Astrocyte of the cerebellum (primary cell): ENCODE results near the gene PDSS2.
"Not testable (repeated sequence)": the region's sequence is repeated elsewhere in the genome, so short reads cannot be mapped to it uniquely, and the experiment has no call there.

Experiments
- DNase-seq: peaks from one replicate; pipeline ENCODE4 v3.0.0-alpha.2; 2011; ENCODE audit warnings: low read depth
- H3K4me3 ChIP-seq: 2 replicates; pipeline ENCODE4 v1.5.1; 2011; ENCODE audit warnings: mild to moderate bottlenecking, low read depth, low read length, moderate library complexity
- in situ Hi-C: cut with HindIII; loops from 2 replicates; pipeline ENCODE4 v1.10.0; 2017; ENCODE audit warnings: low sequenced_read_pairs
- TF ChIP-seq, protein P1 (sequence below): IDR thresholded peaks from 2 replicates; pipeline ENCODE4 v1.5.1; 2012; ENCODE audit warnings: low read length, low read depth, moderate library complexity, mild to moderate bottlenecking; ENCODE audit errors: missing control alignments

The PDSS2 gene

GRCh38 chr6:107437691-107438090 is 21.7 kb downstream of the PDSS2 start:
- in situ Hi-C loops: no loop called here
- no peak for DNase-seq
- TF ChIP-seq, protein P1, sequence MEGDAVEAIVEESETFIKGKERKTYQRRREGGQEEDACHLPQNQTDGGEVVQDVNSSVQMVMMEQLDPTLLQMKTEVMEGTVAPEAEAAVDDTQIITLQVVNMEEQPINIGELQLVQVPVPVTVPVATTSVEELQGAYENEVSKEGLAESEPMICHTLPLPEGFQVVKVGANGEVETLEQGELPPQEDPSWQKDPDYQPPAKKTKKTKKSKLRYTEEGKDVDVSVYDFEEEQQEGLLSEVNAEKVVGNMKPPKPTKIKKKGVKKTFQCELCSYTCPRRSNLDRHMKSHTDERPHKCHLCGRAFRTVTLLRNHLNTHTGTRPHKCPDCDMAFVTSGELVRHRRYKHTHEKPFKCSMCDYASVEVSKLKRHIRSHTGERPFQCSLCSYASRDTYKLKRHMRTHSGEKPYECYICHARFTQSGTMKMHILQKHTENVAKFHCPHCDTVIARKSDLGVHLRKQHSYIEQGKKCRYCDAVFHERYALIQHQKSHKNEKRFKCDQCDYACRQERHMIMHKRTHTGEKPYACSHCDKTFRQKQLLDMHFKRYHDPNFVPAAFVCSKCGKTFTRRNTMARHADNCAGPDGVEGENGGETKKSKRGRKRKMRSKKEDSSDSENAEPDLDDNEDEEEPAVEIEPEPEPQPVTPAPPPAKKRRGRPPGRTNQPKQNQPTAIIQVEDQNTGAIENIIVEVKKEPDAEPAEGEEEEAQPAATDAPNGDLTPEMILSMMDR: no peak
- H3K4me3 ChIP-seq: no peak overlapping the region

DNA sequence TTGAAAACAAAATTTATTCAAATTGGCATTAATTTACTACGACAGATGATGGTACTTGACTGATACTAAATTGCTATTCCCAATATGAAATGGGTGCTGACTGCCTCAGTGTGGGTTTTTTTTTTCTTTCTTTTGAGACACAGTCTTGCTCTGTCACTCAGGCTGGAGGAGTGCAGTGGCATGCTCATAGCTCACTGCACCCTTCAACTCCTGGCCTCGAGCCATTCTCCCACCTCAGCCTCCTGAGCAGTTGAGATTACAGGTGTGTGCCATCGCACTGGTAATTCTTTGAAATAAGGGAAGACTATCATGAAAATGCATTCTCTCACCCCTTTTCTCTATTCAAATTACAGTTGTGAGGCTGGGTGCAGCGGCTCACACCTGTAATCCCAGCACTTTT is 22.5 kb downstream of the PDSS2 start:
- TF ChIP-seq, protein P1: no peak
- H3K4me3 ChIP-seq: no peak overlapping the region
- in situ Hi-C loops: no loop called here
- DNase-seq: no peak

DNA sequence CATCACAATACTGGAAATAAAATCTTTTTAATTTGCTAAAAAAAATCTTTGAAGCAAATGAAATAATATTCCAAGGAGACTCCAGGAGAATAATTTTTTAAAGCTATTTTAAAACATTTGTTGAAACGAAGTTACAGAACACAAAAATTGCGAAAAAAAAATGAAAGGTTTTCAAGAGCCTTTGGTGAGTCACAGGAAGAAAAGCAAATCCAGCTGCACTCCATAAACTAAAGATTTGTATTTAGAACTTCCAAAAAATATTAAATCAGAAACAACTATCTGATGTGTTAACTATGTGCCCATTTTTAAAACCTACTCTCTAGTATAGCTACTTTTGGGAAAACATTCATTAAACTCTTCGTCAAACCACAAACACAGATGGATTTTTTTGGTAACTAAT is 23.6 kb downstream of the PDSS2 start:
- TF ChIP-seq, protein P1: no peak
- in situ Hi-C loops: no loop called here
- DNase-seq: no peak
- no peak overlapping the region for H3K4me3 ChIP-seq

- no peak for DNase-seq
- in situ Hi-C loops: no loop called here
- TF ChIP-seq, protein P1: no peak
- no peak overlapping the region for H3K4me3 ChIP-seq
Measured at GRCh38 chr6:107434812-107435211, 24.6 kb downstream of the PDSS2 start.

GRCh38 chr6:107425951-107426350 is 33.4 kb downstream of the PDSS2 start:
- DNase-seq, in situ Hi-C loops, H3K4me3 ChIP-seq: not testable (repeated sequence)

DNA sequence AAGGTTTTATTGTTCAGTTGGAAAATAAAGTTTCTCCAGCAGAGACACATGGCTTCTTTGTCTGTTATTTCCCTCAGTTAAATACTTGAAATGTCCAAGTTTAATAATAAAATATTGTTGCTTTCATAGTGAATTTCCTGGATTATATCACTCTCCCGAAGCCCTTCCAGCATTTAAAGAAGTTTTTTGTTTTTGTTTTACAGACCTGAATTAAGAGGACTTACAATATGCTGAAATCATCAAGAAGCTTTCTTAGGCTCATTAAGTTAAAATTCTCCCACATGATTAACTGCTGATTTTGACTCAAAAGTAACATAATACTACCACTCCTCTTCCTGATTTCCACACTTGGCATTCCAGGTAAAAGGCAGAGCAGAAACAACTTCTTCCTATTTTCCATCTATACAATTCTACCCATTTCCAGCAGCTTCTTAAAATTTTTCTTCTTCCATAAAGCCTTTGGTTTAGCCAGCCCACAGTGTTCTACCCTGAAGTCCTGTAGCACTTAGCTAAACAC is 35.8 kb downstream of the PDSS2 start:
- H3K4me3 ChIP-seq: no peak overlapping the region
- TF ChIP-seq, protein P1: no peak
- DNase-seq: no peak
- in situ Hi-C loops: no loop called here

DNA sequence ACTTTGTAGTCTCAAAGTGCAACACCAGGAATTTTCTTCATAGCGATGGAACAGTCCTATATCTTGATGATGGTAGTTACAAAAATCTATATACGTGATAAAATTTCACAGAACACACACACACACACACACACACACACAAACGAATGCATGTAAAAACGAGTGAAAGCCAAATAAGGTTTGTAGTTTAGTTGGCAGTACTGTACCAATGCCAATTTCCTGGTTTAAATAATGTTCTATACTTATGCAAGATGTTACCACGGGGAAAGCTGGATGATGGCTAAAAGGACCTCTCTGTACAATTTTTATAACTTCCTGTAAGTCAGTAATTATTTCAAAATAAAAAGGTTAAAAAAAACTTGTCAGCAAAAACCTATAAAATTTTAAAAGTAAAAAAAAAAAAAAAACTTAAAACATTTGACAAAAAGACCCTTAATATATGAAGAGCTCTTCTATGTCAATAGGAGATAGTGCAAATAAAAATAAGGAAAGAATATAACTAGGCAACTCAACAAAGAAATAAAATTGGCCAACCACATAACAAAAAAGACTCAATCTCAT is 37.6 kb downstream of the PDSS2 start:
- H3K4me3 ChIP-seq: no peak overlapping the region
- TF ChIP-seq, protein P1: no peak
- DNase-seq: no peak
- in situ Hi-C loops: no loop called here
